ENCODE results near the gene ZYG11B. TPM values are rescaled to one million over a fixed set of nuclear protein-coding genes. Genes with fewer than 3 reads are reported as not detected.

Gene ZYG11B
- total RNA-seq = 10 to 100 TPM in 4 of 5 donors, 1 to 10 TPM in 1; 8.7 to 56.9 (median 29.8) TPM
- 1 to 10 TPM; 3.5 to 5.3 (median 3.8) TPM for polyA plus RNA-seq
- long read RNA-seq, donor 1, partial matches to known transcripts = 0 of 11 reads
- long read RNA-seq, donor 1, other reads (novel, unspliced or antisense) = 11 of 11 reads
- long read RNA-seq, donor 2, full-length matches to known transcripts = 3 of 24 reads
- long read RNA-seq, donor 2, partial matches to known transcripts = 21 of 24 reads
- long read RNA-seq, donor 2, other reads (novel, unspliced or antisense) = 0 of 24 reads
- long read RNA-seq, donor 3, partial matches to known transcripts = 130 of 130 reads
- long read RNA-seq, donor 3, other reads (novel, unspliced or antisense) = 0 of 130 reads
- long read RNA-seq, donor 4 = 0 reads
- long read RNA-seq, donor 5, full-length matches to known transcripts = 3 of 224 reads
- long read RNA-seq, donor 5, partial matches to known transcripts = 221 of 224 reads
- long read RNA-seq, donor 5, other reads (novel, unspliced or antisense) = 0 of 224 reads
- long read RNA-seq, donor 6 = 0 reads
- long read RNA-seq, donor 7, full-length matches to known transcripts = 2 of 2 reads
- long read RNA-seq, donor 7, partial matches to known transcripts = 0 of 2 reads
- long read RNA-seq, donor 7, other reads (novel, unspliced or antisense) = 0 of 2 reads
- long read RNA-seq, donor 8, full-length matches to known transcripts = 3 of 18 reads
- long read RNA-seq, donor 8, partial matches to known transcripts = 15 of 18 reads
- long read RNA-seq, donor 8, other reads (novel, unspliced or antisense) = 0 of 18 reads
- long read RNA-seq, donor 9, partial matches to known transcripts = 0 of 6 reads
- long read RNA-seq, donor 9, other reads (novel, unspliced or antisense) = 6 of 6 reads
- long read RNA-seq, donor 10, partial matches to known transcripts = 119 of 119 reads
- long read RNA-seq, donor 10, other reads (novel, unspliced or antisense) = 0 of 119 reads

- Histone ChIP-seq H3K4me1 (peaks cover 13 to 34% (median 27%) of the 10 kb centered on the region in 4 donors), H3K4me3 (peak within 1 kb of the TSS; percentile 65 to 98 (median 93)), H3K27ac (peak within 1 kb of the TSS; percentile 86 to 97 (median 91)), H3K9me3 (no peaks in the 10 kb centered on the region), H3K27me3 (no peaks in the 10 kb centered on the region), H3K36me3 (peaks cover 0 to 7% (median 2%) of the 10 kb centered on the region in 4 donors)
- peak; percentile 91 to 96 for DNase-seq
- intact Hi-C loops (cut with DNase I; ENCODE audit: low total_unique reads) = no loop called here
- TF ChIP-seq POLR2A (IDR thresholded peaks at IDR 0.05) (no peak), POLR2AphosphoS5 (IDR thresholded peaks at IDR 0.05) (peak; percentile 25 to 83 (median 64)), EP300 (IDR thresholded peaks at IDR 0.05) (no peak), CTCF (IDR thresholded peaks at IDR 0.05) (no peak)
- 0 to 1% (median 0%) methylated on average over 9 to 59 of the region's 59 CpGs for WGBS, 5 donors
These were observed at the start of gene ZYG11B for GRCh38 chr1:52726265-52727113. ZYG11B (plus strand) TSS chr1:52726453; CDS start chr1:52726654, 201 bp downstream.

DNA sequence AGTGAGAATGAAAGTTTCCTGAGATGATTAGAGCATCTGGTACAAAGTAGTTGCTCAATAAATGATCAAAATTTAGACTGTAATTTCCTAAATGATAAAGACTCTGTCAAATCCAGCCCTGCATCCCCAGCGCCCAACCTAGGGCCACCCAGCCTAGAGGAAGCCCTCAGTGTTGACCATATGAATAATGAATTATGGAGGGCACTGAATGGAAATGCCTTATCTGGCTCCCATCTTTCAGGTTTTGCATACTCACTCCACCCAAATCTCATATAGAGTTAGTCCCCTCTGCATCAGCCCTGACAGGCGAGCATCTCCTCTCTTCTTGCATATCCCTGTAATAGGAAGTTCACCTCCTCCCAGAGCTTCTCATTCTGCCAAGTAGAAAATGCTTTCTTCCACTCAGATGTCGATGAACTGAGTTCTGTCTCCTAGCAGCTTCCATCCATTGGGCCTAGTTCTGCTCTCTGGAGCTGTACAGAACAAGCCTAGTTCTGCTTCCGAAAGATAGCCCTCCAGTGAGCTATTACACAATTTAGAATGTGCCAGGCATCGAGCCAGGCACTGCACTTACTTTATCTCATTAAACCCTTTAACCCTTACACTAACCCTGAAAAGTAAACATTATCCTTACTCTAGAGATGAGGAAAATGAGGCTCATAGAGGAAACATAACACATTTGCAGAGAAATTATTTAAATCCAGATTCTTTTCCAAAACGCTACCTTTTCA, 49.0 kb upstream of the ZYG11B start:
- intact Hi-C loops (cut with DNase I; ENCODE audit: low total_unique reads) = no loop called here
- TF ChIP-seq POLR2A (IDR thresholded peaks at IDR 0.05) = no peak
- no peak for TF ChIP-seq CTCF (IDR thresholded peaks at IDR 0.05)
- no peak for TF ChIP-seq EP300 (IDR thresholded peaks at IDR 0.05)
- TF ChIP-seq POLR2AphosphoS5 (IDR thresholded peaks at IDR 0.05) = no peak
- DNase-seq = peak; percentile 37 to 50
- Histone ChIP-seq H3K9me3 (no peaks in the 10 kb centered on the region), H3K27me3 (no peaks in the 10 kb centered on the region), H3K4me1 (peaks cover 0 to 12% (median 10%) of the 10 kb centered on the region in 4 donors), H3K4me3 (no peak overlapping the region), H3K36me3 (no peaks in the 10 kb centered on the region), H3K27ac (no peak overlapping the region)
- 48 to 55% (median 52%) methylated on average over 6 of the region's 6 CpGs for WGBS, 5 donors

DNA sequence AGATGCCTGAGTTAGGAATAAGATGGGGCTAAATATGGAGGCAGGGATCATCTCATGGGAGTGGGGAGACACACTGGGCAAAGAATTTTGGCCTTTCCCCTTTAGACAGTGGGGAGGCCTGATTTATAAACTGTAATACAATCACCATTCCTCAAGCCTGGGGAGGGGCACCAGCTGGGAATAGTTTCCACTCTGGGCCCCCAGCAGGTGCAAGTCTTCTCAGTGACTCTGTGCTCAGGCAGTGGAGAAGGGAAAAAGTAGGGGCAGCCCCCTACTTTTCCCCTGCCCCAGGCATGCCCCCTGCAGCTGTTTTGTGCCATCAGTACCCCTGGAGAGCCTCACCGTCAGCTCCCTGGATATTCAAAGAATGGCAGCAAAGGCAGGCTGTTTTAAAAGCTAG, 47.2 kb upstream of the ZYG11B start:
- no peak for DNase-seq
- no peaks in the 10 kb centered on the region for H3K27me3 ChIP-seq
- no peaks in the 10 kb centered on the region for H3K9me3 ChIP-seq
- no peaks in the 10 kb centered on the region for H3K36me3 ChIP-seq
- H3K27ac ChIP-seq = no peak overlapping the region
- intact Hi-C loops (cut with DNase I; ENCODE audit: low total_unique reads) = no loop called here
- TF ChIP-seq POLR2AphosphoS5 (IDR thresholded peaks at IDR 0.05) (no peak), CTCF (IDR thresholded peaks at IDR 0.05) (no peak), POLR2A (IDR thresholded peaks at IDR 0.05) (no peak), EP300 (IDR thresholded peaks at IDR 0.05) (no peak)
- H3K4me1 ChIP-seq = peaks cover 0 to 12% (median 10%) of the 10 kb centered on the region in 4 donors
- WGBS, 5 donors = 88 to 100% (median 95%) methylated on average over 1 of the region's 1 CpG
- H3K4me3 ChIP-seq = no peak overlapping the region
